ENCODE measurements around the gene GALNT17. TPM values are rescaled to one million over a fixed set of nuclear protein-coding genes. Genes with fewer than 3 reads are reported as not detected.
A peak's percentile ranks its signal among the peaks of the same experiment; 100 is the strongest.

The GALNT17 gene
- total RNA-seq, 1 donor: 0.36 TPM

GRCh38 chr7:71484380-71484779 lies 352.4 kb downstream of the GALNT17 start:
- no peaks in the 10 kb centered on the region for H3K27me3 ChIP-seq (ENCODE audit: insufficient read depth, low read length)
- H3K4me3 ChIP-seq (ENCODE audit: insufficient read depth, low read length): no peak overlapping the region
- H3K4me2 ChIP-seq (ENCODE audit: insufficient read depth, low read length): no peak overlapping the region
- DNase-seq (ENCODE audit: insufficient read length, low spot score, missing footprints): no peak
- peaks cover 2% of the 10 kb centered on the region for H4K20me1 ChIP-seq (ENCODE audit: insufficient read depth, low read length)
- no peak overlapping the region for H2AFZ ChIP-seq (ENCODE audit: low read length)
- no peaks in the 10 kb centered on the region for H3K9me3 ChIP-seq (ENCODE audit: low read depth, low read length)
- no peak overlapping the region for H3K27ac ChIP-seq (ENCODE audit: low read depth, low read length)
- H3K4me1 ChIP-seq (ENCODE audit: insufficient read depth, low read length): peaks cover 15% of the 10 kb centered on the region
- no peaks in the 10 kb centered on the region for H3K36me3 ChIP-seq (ENCODE audit: insufficient read depth, low read length)
- H3K79me2 ChIP-seq (ENCODE audit: insufficient read depth, low read length): no peaks in the 10 kb centered on the region
- no peak for TF ChIP-seq CTCF (IDR thresholded peaks at IDR 0.05; ENCODE audit: extremely low read depth, low read depth, low read length)

- Histone ChIP-seq H3K36me3 (ENCODE audit: insufficient read depth, low read length) (no peaks in the 10 kb centered on the region), H3K27ac (ENCODE audit: low read depth, low read length) (no peak overlapping the region), H3K9me3 (ENCODE audit: low read depth, low read length) (no peaks in the 10 kb centered on the region), H2AFZ (ENCODE audit: low read length) (no peak overlapping the region), H3K79me2 (ENCODE audit: insufficient read depth, low read length) (no peaks in the 10 kb centered on the region), H3K4me1 (ENCODE audit: insufficient read depth, low read length) (peaks cover 15% of the 10 kb centered on the region), H4K20me1 (ENCODE audit: insufficient read depth, low read length) (peaks cover 2% of the 10 kb centered on the region), H3K4me2 (ENCODE audit: insufficient read depth, low read length) (no peak overlapping the region), H3K4me3 (ENCODE audit: insufficient read depth, low read length) (no peak overlapping the region), H3K27me3 (ENCODE audit: insufficient read depth, low read length) (no peaks in the 10 kb centered on the region)
- no peak for TF ChIP-seq CTCF (IDR thresholded peaks at IDR 0.05; ENCODE audit: extremely low read depth, low read depth, low read length)
- DNase-seq (ENCODE audit: insufficient read length, low spot score, missing footprints): no peak
Observed at GRCh38 chr7:71485586-71485985, 353.6 kb downstream of the GALNT17 start.

GRCh38 chr7:71486414-71486813 lies 354.5 kb downstream of the GALNT17 start:
- no peak overlapping the region for H3K4me3 ChIP-seq (ENCODE audit: insufficient read depth, low read length)
- TF ChIP-seq CTCF (IDR thresholded peaks at IDR 0.05; ENCODE audit: extremely low read depth, low read depth, low read length): no peak
- no peaks in the 10 kb centered on the region for H3K9me3 ChIP-seq (ENCODE audit: low read depth, low read length)
- peak overlapping the region; percentile 58 for H3K27ac ChIP-seq (ENCODE audit: low read depth, low read length)
- H4K20me1 ChIP-seq (ENCODE audit: insufficient read depth, low read length): peaks cover 2% of the 10 kb centered on the region
- H3K4me2 ChIP-seq (ENCODE audit: insufficient read depth, low read length): no peak overlapping the region
- H3K79me2 ChIP-seq (ENCODE audit: insufficient read depth, low read length): no peaks in the 10 kb centered on the region
- H3K36me3 ChIP-seq (ENCODE audit: insufficient read depth, low read length): no peaks in the 10 kb centered on the region
- H3K4me1 ChIP-seq (ENCODE audit: insufficient read depth, low read length): peaks cover 15% of the 10 kb centered on the region
- H3K27me3 ChIP-seq (ENCODE audit: insufficient read depth, low read length): no peaks in the 10 kb centered on the region
- H2AFZ ChIP-seq (ENCODE audit: low read length): no peak overlapping the region
- DNase-seq (ENCODE audit: insufficient read length, low spot score, missing footprints): no peak

GRCh38 chr7:71486856-71487628 lies 355.1 kb downstream of the GALNT17 start:
- H3K36me3 ChIP-seq (ENCODE audit: insufficient read depth, low read length): no peaks in the 10 kb centered on the region
- DNase-seq (ENCODE audit: insufficient read length, low spot score, missing footprints): peak; percentile 75
- H3K4me2 ChIP-seq (ENCODE audit: insufficient read depth, low read length): peak overlapping the region; percentile 66
- peaks cover 2% of the 10 kb centered on the region for H4K20me1 ChIP-seq (ENCODE audit: insufficient read depth, low read length)
- no peak for TF ChIP-seq CTCF (IDR thresholded peaks at IDR 0.05; ENCODE audit: extremely low read depth, low read depth, low read length)
- H2AFZ ChIP-seq (ENCODE audit: low read length): peak overlapping the region; percentile 80
- H3K79me2 ChIP-seq (ENCODE audit: insufficient read depth, low read length): no peaks in the 10 kb centered on the region
- no peak overlapping the region for H3K4me3 ChIP-seq (ENCODE audit: insufficient read depth, low read length)
- peak overlapping the region; percentile 90 for H3K27ac ChIP-seq (ENCODE audit: low read depth, low read length)
- H3K27me3 ChIP-seq (ENCODE audit: insufficient read depth, low read length): no peaks in the 10 kb centered on the region
- no peaks in the 10 kb centered on the region for H3K9me3 ChIP-seq (ENCODE audit: low read depth, low read length)
- H3K4me1 ChIP-seq (ENCODE audit: insufficient read depth, low read length): peaks cover 15% of the 10 kb centered on the region
